GM19372 (cell line): Measurements from ENCODE around the gene CSF2.

Source experiments
- ATAC-seq: cut with Tn5 transposase; IDR thresholded peaks from one replicate; pipeline ENCODE4 v1.9.1; 2021; ENCODE audit warnings: mild to moderate bottlenecking, low read depth, moderate library complexity; ENCODE audit not compliant: unreplicated experiment

Gene CSF2

DNA sequence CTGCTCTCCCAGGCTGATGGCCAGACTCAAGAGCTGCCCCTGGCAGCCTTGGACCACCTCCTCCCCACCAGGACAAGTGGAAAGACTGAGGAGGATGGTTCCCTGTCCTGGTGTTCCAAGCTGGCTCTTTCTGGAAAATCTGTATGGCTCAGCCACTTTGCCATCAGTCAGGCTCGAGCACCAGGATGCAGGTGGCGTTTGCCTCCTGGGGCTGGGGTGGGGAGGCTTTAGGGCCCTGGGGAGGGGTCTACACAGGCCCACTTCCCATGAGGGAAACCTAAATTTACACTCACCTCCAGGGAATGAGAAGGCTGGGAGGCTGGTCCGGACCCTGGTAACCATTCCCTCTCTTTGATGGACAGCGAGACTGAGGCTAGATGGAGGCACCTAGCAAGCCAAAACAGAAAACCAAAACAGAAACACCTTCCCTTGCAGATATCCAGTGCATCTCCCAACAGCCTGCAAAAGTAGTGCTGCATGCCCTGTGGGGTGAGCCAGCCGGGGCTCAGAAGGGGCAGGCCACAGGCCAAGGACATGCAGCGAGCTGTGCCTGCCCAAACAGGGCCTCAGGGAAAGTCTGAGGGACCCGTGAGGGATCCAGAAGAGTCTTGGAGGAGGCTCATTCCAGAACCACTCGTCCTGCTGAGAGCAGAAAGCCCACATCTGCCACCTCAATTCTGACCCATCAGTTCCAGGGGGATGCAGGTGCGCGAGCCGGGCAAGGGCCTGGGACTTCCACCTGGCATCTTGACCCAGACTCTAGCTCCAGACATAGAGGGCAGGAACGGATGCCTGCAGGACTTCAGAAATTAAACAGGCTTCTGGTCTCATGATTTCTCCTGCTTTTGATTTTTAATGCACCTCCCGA lies 5.4 kb upstream of the CSF2 start:
- ATAC-seq, result no peak

GRCh38 chr5:132069561-132069960 lies 4.0 kb upstream of the CSF2 start:
- no peak for ATAC-seq

DNA sequence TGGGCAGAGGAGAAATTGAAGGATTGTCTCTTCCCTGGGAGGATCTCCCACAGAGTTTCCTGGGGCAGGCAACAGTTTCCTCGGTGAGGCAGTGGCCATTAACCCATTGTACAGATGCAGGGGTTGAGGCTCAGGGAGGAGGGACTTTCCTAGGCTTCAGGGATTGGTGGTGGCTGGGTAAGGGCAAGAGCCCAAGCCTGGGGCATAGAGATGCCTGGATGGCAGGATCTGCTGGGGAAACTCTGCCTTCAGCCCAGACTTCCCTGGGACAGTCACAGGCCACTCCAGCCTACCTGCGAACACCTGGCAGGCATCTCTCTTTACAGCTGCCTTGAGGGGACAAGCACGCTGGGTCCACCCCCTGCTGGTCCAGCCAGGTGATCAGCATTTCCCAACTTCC lies 3.6 kb upstream of the CSF2 start:
- ATAC-seq, result no peak

GRCh38 chr5:132070460-132071337 lies 2.9 kb upstream of the CSF2 start:
- no peak for ATAC-seq

- ATAC-seq, result no peak
Measured at GRCh38 chr5:132071338-132071707, 2.3 kb upstream of the CSF2 start.

DNA sequence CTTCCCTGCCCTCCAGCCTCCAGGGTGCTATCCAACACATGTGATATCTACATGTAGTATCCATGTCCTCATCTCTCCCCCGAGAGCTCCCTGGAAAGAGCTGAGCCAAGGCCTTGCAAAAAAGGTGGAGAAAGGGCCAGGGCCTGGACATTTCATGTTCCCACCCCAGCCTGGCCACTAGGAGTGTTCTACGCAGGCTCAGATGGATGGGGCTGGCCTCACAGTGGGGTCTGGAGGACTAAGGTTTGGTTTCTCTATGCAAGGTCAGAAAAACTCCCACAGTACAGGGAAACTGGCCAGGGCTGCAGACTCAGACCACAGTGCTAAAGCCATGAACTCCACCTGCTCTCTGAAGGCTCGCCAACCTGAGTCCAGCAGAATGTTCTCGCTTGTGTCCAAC lies 1.5 kb upstream of the CSF2 start:
- ATAC-seq, result no peak

GRCh38 chr5:132072528-132072927 lies 1.1 kb upstream of the CSF2 start:
- ATAC-seq, result no peak

- ATAC-seq, result no peak
Measured at GRCh38 chr5:132074091-132074771, 642 bp downstream of the CSF2 start.

- no peak for ATAC-seq
Measured at GRCh38 chr5:132074772-132075718, 1.5 kb downstream of the CSF2 start.

DNA sequence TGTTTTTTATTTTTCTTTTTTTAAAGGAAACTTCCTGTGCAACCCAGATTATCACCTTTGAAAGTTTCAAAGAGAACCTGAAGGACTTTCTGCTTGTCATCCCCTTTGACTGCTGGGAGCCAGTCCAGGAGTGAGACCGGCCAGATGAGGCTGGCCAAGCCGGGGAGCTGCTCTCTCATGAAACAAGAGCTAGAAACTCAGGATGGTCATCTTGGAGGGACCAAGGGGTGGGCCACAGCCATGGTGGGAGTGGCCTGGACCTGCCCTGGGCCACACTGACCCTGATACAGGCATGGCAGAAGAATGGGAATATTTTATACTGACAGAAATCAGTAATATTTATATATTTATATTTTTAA lies 2.1 kb downstream of the CSF2 start:
- ATAC-seq, result no peak

- ATAC-seq, result no peak
Measured at GRCh38 chr5:132076202-132076830, 2.7 kb downstream of the CSF2 start.

- ATAC-seq, result no peak
Measured at GRCh38 chr5:132076983-132077382, 3.4 kb downstream of the CSF2 start.

DNA sequence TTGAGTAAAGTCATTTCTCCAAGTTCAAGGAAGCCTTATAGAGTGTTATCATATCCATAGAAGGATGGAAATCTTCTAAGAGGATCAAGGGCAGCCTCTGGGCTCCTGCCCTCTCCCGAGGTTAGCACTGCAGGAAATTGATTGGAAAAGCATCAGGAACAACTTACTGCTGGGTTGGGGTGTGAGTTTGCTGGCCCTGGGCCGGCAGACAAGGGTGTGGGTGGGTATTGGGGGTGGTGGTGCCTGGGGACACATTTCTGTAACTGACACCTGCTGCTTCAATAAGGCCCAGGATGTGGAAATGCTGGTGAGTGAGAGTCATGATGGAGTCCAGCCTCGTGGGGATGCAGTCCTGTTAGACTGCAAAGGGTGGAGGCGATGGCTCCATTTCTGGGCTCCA lies 5.5 kb downstream of the CSF2 start:
- no peak for ATAC-seq

DNA sequence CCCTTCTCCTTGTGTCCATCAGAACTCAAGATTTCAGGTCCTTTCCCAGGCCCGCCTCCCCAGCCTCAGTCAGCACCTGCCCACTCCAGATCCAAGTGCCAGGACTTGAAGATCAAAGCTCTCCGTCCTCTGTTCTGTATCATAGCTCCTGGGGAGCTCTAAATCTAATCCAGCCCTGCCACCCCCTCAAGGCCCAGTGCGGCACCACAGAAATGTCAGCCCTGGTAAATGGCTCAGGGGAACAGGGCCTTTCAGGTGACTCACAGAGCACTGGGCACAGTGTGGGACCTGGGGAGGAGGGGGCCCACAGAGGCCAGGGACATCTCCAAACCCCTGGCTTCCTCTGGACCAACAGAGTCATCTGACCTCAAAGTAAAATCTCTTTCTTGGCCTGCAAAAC lies 6.0 kb downstream of the CSF2 start:
- ATAC-seq, result no peak

DNA sequence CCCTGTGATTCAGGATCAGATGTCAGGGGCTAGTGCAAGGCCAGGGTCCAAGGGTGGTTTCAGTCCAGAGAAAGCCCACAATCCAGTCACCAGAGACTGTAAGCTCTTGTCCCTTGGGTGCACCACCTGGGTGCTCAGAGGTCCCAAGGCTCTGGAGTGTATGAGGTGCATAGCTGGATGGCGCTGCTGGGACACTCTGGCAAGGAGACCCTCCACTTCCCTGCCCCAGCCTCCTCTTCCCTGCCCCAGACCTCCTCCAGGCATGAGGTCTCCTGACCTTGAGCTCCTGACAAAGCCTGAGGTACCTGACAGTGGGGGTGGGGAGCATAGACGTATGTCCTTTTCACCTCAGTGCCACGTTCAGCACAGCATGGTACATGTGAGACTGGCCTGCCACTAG lies 7.0 kb downstream of the CSF2 start:
- no peak for ATAC-seq

- no peak for ATAC-seq
Measured at GRCh38 chr5:132081458-132081857, 7.9 kb downstream of the CSF2 start.

DNA sequence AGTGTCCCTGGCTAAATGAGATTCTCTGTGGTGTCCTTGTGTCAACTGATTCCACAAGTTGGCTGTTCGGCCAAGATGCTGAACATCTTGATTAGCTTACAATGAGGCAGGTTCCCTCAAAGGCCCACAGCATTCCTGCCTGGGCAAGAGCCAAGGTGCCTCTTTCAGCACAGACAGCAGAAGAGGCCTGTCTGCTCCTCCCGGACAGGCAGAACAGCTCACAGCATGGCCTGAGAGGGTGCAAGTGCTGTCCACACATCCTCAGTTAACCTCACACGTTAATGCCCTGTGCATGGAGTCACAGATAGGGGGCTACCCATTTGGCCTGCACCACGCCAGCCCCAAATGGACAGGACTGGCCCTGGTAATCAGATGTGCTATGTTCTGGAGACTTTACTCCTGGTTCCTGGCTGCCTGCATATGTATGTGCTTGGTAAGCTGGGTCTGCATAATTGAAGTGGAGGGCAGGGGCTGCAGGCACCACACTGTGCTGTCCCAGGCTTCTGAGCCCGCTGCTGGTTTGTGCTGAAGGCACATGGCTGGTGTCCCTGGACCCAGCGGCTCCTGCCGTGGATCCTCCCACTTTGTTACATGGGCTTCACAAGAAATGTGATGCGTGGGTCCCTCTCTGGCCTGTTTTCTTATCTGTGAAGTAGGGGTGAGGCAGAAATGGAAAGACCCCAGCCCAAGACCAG lies 8.9 kb downstream of the CSF2 start:
- ATAC-seq, result no peak

- no peak for ATAC-seq
Measured at GRCh38 chr5:132083071-132083678, 9.6 kb downstream of the CSF2 start.

DNA sequence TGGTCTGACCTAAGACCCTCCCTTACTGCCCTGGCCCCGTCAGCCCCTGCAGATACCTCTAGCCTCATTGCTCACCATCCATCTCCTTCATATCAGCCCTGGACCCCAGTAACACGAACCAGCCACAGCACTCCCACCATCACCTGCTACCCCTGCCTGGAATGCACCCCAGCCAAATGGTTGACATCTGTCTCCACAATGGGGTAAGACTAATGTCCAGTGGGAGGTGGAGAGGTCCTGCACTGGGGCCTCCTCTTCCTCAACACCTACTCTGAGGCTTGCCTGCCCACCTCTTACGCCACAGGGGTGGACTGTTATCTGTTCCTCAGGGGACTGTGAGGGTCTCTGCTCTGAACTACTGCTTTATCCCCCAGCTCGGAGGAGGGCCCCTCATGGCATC lies 12.1 kb downstream of the CSF2 start:
- no peak for ATAC-seq
